Liver (tissue), 9 donors: ENCODE results near the gene MSI2. TPM values are rescaled to one million over a fixed set of nuclear protein-coding genes. Genes with fewer than 3 reads are reported as not detected.

Experiments
- DNase-seq: peaks from one replicate; pipeline ENCODE4 v3.0.0-alpha.2; 2017; ENCODE audit warnings: low spot score
- H3K27ac ChIP-seq, 2 donors: one replicate each; pipeline ENCODE4 v1.7.0; 2013; ENCODE audit warnings: inconsistent platforms in 2 of 2, low read length in 2 of 2, control low read depth in 1 of 2, low read depth in 1 of 2, mild to moderate bottlenecking in 1 of 2
- H3K27me3 ChIP-seq, 4 donors: one replicate each; pipeline versions ENCODE4 v1.6.1 to v1.7.0; 2013; ENCODE audit warnings: low read length in 3 of 4, inconsistent platforms in 1 of 4, mild to moderate bottlenecking in 1 of 4, moderate library complexity in 1 of 4; ENCODE audit not compliant: control insufficient read depth in 4 of 4, insufficient read depth in 4 of 4
- H3K36me3 ChIP-seq, 4 donors: one replicate each; pipeline versions ENCODE4 v1.6.1 to v1.7.0; 2013; ENCODE audit warnings: low read length in 3 of 4, mild to moderate bottlenecking in 3 of 4, low read depth in 1 of 4, moderate library complexity in 1 of 4; ENCODE audit not compliant: control insufficient read depth in 4 of 4, insufficient read depth in 3 of 4
- H3K4me1 ChIP-seq, 4 donors: one replicate each; pipeline versions ENCODE4 v1.6.1 to v1.7.0; 2013; ENCODE audit warnings: low read length in 3 of 4, mild to moderate bottlenecking in 3 of 4, moderate library complexity in 1 of 4; ENCODE audit not compliant: control insufficient read depth in 4 of 4, insufficient read depth in 4 of 4
- H3K4me3 ChIP-seq, 3 donors: one replicate each; pipeline versions ENCODE4 v1.6.1 to v1.7.0; 2013; ENCODE audit warnings: low read length in 3 of 3, control low read depth in 1 of 3, low read depth in 1 of 3, mild to moderate bottlenecking in 1 of 3
- H3K9ac ChIP-seq, 2 donors: one replicate each; pipeline ENCODE4 v1.7.0; 2013; ENCODE audit warnings: low read length in 2 of 2, mild to moderate bottlenecking in 2 of 2, moderate library complexity in 2 of 2, control low read depth in 1 of 2, low read depth in 1 of 2
- H3K9me3 ChIP-seq, 4 donors: one replicate each; pipeline versions ENCODE4 v1.6.1 to v1.7.0; 2013; ENCODE audit warnings: low read length in 3 of 4; ENCODE audit not compliant: control insufficient read depth in 4 of 4
- EGR1 ChIP-seq, 2 donors: IDR thresholded peaks; 2 replicates each; pipeline ENCODE4 v1.6.1; 2016 to 2018; ENCODE audit warnings: antibody characterized with exemption in 2 of 2, low read depth in 2 of 2
- FOXA1 ChIP-seq: IDR thresholded peaks from 2 replicates; pipeline ENCODE4 v1.6.1; 2016; ENCODE audit warnings: antibody characterized with exemption
- GABPA ChIP-seq, 2 donors: IDR thresholded peaks in 1 of 2; conservative IDR thresholded peaks in 1 of 2; 2 replicates each; pipeline ENCODE4 v1.6.1; 2016; ENCODE audit warnings: antibody characterized with exemption in 2 of 2, mild to moderate bottlenecking in 1 of 2, moderate library complexity in 1 of 2
- HNF4A ChIP-seq, 2 donors: conservative IDR thresholded peaks; 2 replicates each; pipeline ENCODE4 v1.6.1; 2016; ENCODE audit warnings: antibody characterized with exemption in 2 of 2, mild to moderate bottlenecking in 2 of 2
- HNF4G ChIP-seq: IDR thresholded peaks from 2 replicates; pipeline ENCODE4 v1.6.1; 2016; ENCODE audit warnings: antibody characterized with exemption
- JUND ChIP-seq, 2 donors: IDR thresholded peaks; 2 replicates each; pipeline ENCODE4 v1.6.1; 2016; ENCODE audit warnings: antibody characterized with exemption in 2 of 2
- NR2F2 ChIP-seq: IDR thresholded peaks from 2 replicates; pipeline ENCODE4 v1.6.1; 2016; ENCODE audit warnings: antibody characterized with exemption
- RAD21 ChIP-seq, 2 donors: IDR thresholded peaks; 2 replicates each; pipeline ENCODE4 v1.6.1; 2016; ENCODE audit warnings: antibody characterized with exemption in 2 of 2, mild to moderate bottlenecking in 2 of 2
- REST ChIP-seq: IDR thresholded peaks from 2 replicates; pipeline ENCODE4 v1.6.1; 2016; ENCODE audit warnings: antibody characterized with exemption, mild to moderate bottlenecking
- RXRA ChIP-seq, 2 donors: IDR thresholded peaks; 2 replicates each; pipeline ENCODE4 v1.6.1; 2017 to 2018; ENCODE audit warnings: antibody characterized with exemption in 2 of 2, mild to moderate bottlenecking in 1 of 2
- SP1 ChIP-seq: IDR thresholded peaks from 2 replicates; pipeline ENCODE4 v1.6.1; 2018; ENCODE audit warnings: antibody characterized with exemption, mild to moderate bottlenecking
- TAF1 ChIP-seq: conservative IDR thresholded peaks from 2 replicates; pipeline ENCODE4 v1.6.1; 2016; ENCODE audit warnings: antibody characterized with exemption, mild to moderate bottlenecking
- YY1 ChIP-seq: IDR thresholded peaks from 2 replicates; pipeline ENCODE4 v1.6.1; 2016; ENCODE audit warnings: antibody characterized with exemption, mild to moderate bottlenecking
- ZBTB33 ChIP-seq: IDR thresholded peaks from 2 replicates; pipeline ENCODE4 v1.6.1; 2016; ENCODE audit warnings: antibody characterized with exemption
- WGBS: extraction: QIAGEN DNeasy Blood & Tissue Kit; methylation state at CpG from one replicate; pipeline ENCODE4 v1.1.7; 2013; 5-methylcytosine and 5-hydroxymethylcytosine counted together
- polyA plus RNA-seq, 2 donors: library from polyadenylated mRNA; stranded (reverse) in 1 of 2; unstranded in 1 of 2; fragments of 200-250 nt in 1 of 2; fragments of >200 nt in 1 of 2; fragmentation: Nextera tagmentation in 1 of 2; extraction: Ambion mirVana in 1 of 2; gene quantifications; one replicate each; pipeline versions ENCODE4 v1.2.1 to v1.2.3, GENCODE V29; 2013 to 2015
- total RNA-seq, 2 donors: library from RNA; depleted of rRNA; stranded (reverse); fragments of >200 nt; gene quantifications; one replicate each; pipeline ENCODE4 v1.2.3, GENCODE V29; 2014
- TF ChIP-seq, protein P1 (sequence below): IDR thresholded peaks from 2 replicates; pipeline ENCODE4 v1.6.1; 2016; ENCODE audit warnings: antibody characterized with exemption
- TF ChIP-seq, protein P2 (sequence below): fragments of 150-350 bp; IDR thresholded peaks from 2 replicates; pipeline ENCODE4 v1.5.1; 2017; ENCODE audit warnings: improper control_type of control experiment, low read depth, low read length; ENCODE audit not compliant: missing input control
- donor health status: healthy.
- donor health status: healthy.
- donor health status: healthy.
- donor health status: healthy.
- donor health status: healthy.

MSI2 gene
- total and polyA plus RNA-seq, 4 donors = 5.7 to 15.6 (median 9.2) TPM

GRCh38 chr17:57210224-57210553 lies 46.1 kb upstream of the MSI2 start:
- Histone ChIP-seq H3K4me1 (no peaks in the 10 kb centered on the region), H3K4me3 (no peak overlapping the region), H3K9me3 (peaks cover 0 to 7% (median 3%) of the 10 kb centered on the region in 4 donors), H3K27me3 (no peaks in the 10 kb centered on the region), H3K36me3 (no peaks in the 10 kb centered on the region), H3K9ac (no peak overlapping the region), H3K27ac (no peak overlapping the region)
- no peak for TF ChIP-seq FOXA1
- no peak for TF ChIP-seq TAF1
- TF ChIP-seq HNF4G = no peak
- TF ChIP-seq JUND (IDR thresholded peaks at IDR 0.05) = no peak
- TF ChIP-seq SP1 = no peak
- no peak for TF ChIP-seq GABPA (IDR thresholded peaks at IDR 0.05 in 1 of 2, conservative IDR thresholded peaks at IDR 0.05 in 1 of 2)
- no peak for TF ChIP-seq RXRA (IDR thresholded peaks at IDR 0.05)
- no peak for TF ChIP-seq RAD21 (IDR thresholded peaks at IDR 0.05)
- TF ChIP-seq NR2F2 = no peak
- TF ChIP-seq HNF4A (conservative IDR thresholded peaks at IDR 0.05) = no peak
- TF ChIP-seq REST = no peak
- no peak for TF ChIP-seq ZBTB33
- DNase-seq = no peak

GRCh38 chr17:57210972-57211411 lies 45.3 kb upstream of the MSI2 start:
- Histone ChIP-seq H3K9ac (no peak overlapping the region), H3K36me3 (no peaks in the 10 kb centered on the region), H3K4me1 (no peaks in the 10 kb centered on the region), H3K27ac (no peak overlapping the region), H3K4me3 (no peak overlapping the region), H3K9me3 (peaks cover 0 to 7% (median 3%) of the 10 kb centered on the region in 4 donors), H3K27me3 (no peaks in the 10 kb centered on the region)
- TF ChIP-seq, protein P1, sequence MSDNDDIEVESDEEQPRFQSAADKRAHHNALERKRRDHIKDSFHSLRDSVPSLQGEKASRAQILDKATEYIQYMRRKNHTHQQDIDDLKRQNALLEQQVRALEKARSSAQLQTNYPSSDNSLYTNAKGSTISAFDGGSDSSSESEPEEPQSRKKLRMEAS = no peak
- TF ChIP-seq TAF1 (no peak), HNF4G (no peak), NR2F2 (no peak), YY1 (no peak), FOXA1 (no peak), HNF4A (conservative IDR thresholded peaks at IDR 0.05) (no peak), SP1 (no peak), JUND (IDR thresholded peaks at IDR 0.05) (no peak)
- 67% methylated on average over 3 of the region's 3 CpGs for WGBS
- DNase-seq = no peak

DNA sequence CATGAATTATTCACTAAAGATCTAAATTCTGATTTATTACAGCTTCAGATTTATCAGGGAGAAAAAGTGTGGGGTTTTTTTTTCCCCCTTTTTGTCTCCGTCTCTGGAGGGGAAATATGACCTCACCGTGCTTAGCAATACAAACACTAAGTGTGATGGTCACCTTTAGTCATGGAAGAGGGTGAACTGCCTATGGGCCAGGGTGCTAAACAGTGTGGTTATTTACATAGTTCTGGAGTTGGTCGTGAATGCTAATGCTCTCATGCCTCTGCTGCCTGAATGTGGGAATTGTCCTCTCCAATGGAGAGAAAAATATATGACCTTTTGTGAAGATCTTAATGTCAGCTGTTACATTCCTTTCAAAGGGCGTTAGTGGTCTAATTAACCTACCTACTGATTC lies 44.8 kb upstream of the MSI2 start:
- WGBS = 47% methylated on average over 4 of the region's 4 CpGs
- Histone ChIP-seq H3K4me1 (no peaks in the 10 kb centered on the region), H3K36me3 (no peaks in the 10 kb centered on the region), H3K27ac (no peak overlapping the region), H3K9ac (no peak overlapping the region), H3K27me3 (no peaks in the 10 kb centered on the region), H3K4me3 (no peak overlapping the region), H3K9me3 (peaks cover 0 to 7% (median 3%) of the 10 kb centered on the region in 4 donors)
- DNase-seq = no peak
- no peak for TF ChIP-seq ZBTB33
- TF ChIP-seq, protein P2, sequence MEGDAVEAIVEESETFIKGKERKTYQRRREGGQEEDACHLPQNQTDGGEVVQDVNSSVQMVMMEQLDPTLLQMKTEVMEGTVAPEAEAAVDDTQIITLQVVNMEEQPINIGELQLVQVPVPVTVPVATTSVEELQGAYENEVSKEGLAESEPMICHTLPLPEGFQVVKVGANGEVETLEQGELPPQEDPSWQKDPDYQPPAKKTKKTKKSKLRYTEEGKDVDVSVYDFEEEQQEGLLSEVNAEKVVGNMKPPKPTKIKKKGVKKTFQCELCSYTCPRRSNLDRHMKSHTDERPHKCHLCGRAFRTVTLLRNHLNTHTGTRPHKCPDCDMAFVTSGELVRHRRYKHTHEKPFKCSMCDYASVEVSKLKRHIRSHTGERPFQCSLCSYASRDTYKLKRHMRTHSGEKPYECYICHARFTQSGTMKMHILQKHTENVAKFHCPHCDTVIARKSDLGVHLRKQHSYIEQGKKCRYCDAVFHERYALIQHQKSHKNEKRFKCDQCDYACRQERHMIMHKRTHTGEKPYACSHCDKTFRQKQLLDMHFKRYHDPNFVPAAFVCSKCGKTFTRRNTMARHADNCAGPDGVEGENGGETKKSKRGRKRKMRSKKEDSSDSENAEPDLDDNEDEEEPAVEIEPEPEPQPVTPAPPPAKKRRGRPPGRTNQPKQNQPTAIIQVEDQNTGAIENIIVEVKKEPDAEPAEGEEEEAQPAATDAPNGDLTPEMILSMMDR = no peak
- no peak for TF ChIP-seq NR2F2
- no peak for TF ChIP-seq TAF1
- no peak for TF ChIP-seq GABPA (IDR thresholded peaks at IDR 0.05 in 1 of 2, conservative IDR thresholded peaks at IDR 0.05 in 1 of 2)
- no peak for TF ChIP-seq SP1
- TF ChIP-seq EGR1 (IDR thresholded peaks at IDR 0.05; ENCODE audit: low read depth in 2 of 2) = no peak
- TF ChIP-seq, protein P1 = no peak
- TF ChIP-seq HNF4A (conservative IDR thresholded peaks at IDR 0.05) = no peak
